Type B pancreatic cell (in vitro differentiated cells): ENCODE measurements around the gene ADGRV1. TPM values are rescaled to one million over a fixed set of nuclear protein-coding genes. Genes with fewer than 3 reads are reported as not detected.
A peak's percentile ranks its signal among the peaks of the same experiment; 100 is the strongest.
"Not testable (repeated sequence)": the region's sequence is repeated elsewhere in the genome, so short reads cannot be mapped to it uniquely, and the experiment has no call there.

Source experiments
- DNase-seq: peaks from one replicate; pipeline ENCODE4 v3.0.0; 2021; ENCODE audit warnings: mixed read lengths; ENCODE audit not compliant: unreplicated experiment; ENCODE audit errors: extremely low spot score
- H3K27ac Mint-ChIP-seq: 2 replicates; pipeline ENCODE4 v1.8.0; 2021; ENCODE audit warnings: mild to moderate bottlenecking, mixed read lengths
- H3K27me3 Mint-ChIP-seq: 2 replicates; pipeline ENCODE4 v1.8.0; 2021; ENCODE audit warnings: mixed read lengths
- H3K36me3 Mint-ChIP-seq: 2 replicates; pipeline ENCODE4 v1.8.0; 2021; ENCODE audit warnings: mixed read lengths
- H3K4me1 Mint-ChIP-seq: one replicate; pipeline ENCODE4 v1.8.0; 2021; ENCODE audit warnings: mixed read lengths; ENCODE audit not compliant: unreplicated experiment
- H3K4me3 Mint-ChIP-seq: 2 replicates; pipeline ENCODE4 v1.8.0; 2021; ENCODE audit warnings: mild to moderate bottlenecking, mixed read lengths
- H3K9me3 Mint-ChIP-seq: 2 replicates; pipeline ENCODE4 v1.8.0; 2021; ENCODE audit warnings: mixed read lengths
- total RNA-seq: library from RNA; stranded (reverse); gene quantifications from 2 replicates; pipeline ENCODE4 v1.2.1, GENCODE V29; 2021; ENCODE audit warnings: low replicate concordance
- TF ChIP-seq, protein P1 (sequence below): fragments of 200-600 bp; sonication (generic); conservative IDR thresholded peaks from 2 replicates; pipeline ENCODE4 v1.5.0; 2021; ENCODE audit warnings: antibody characterized with exemption, mild to moderate bottlenecking

ADGRV1 gene
- total RNA-seq, 1 donor from 2014 or later: 29.5 TPM

DNA sequence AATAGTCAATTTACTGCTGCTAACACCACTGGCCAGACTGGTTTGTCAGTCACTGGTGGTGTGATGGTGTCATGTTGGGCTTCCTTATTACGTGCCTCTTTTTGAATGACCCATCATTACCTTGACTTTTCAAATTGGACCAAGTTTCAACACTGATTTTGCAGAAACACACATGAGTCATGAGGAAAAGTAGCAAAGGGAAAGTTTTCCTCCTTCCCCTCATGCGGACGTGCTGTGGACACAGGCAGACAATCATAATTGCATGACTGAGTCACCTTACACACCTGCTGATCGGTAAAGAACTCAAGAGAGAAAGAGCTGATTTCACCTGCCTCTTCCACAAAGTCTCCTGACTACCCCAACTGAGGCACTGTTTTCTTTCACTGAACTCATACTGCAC, 500.0 kb downstream of the ADGRV1 start:
- Mint-ChIP-seq H3K27ac (peak overlapping the region; percentile 70), H3K36me3 (no peaks in the 10 kb centered on the region), H3K4me3 (no peak overlapping the region), H3K4me1 (peaks cover 3% of the 10 kb centered on the region), H3K9me3 (no peaks in the 10 kb centered on the region), H3K27me3 (no peaks in the 10 kb centered on the region)
- DNase-seq: no peak
- TF ChIP-seq, protein P1, sequence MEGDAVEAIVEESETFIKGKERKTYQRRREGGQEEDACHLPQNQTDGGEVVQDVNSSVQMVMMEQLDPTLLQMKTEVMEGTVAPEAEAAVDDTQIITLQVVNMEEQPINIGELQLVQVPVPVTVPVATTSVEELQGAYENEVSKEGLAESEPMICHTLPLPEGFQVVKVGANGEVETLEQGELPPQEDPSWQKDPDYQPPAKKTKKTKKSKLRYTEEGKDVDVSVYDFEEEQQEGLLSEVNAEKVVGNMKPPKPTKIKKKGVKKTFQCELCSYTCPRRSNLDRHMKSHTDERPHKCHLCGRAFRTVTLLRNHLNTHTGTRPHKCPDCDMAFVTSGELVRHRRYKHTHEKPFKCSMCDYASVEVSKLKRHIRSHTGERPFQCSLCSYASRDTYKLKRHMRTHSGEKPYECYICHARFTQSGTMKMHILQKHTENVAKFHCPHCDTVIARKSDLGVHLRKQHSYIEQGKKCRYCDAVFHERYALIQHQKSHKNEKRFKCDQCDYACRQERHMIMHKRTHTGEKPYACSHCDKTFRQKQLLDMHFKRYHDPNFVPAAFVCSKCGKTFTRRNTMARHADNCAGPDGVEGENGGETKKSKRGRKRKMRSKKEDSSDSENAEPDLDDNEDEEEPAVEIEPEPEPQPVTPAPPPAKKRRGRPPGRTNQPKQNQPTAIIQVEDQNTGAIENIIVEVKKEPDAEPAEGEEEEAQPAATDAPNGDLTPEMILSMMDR: no peak

DNA sequence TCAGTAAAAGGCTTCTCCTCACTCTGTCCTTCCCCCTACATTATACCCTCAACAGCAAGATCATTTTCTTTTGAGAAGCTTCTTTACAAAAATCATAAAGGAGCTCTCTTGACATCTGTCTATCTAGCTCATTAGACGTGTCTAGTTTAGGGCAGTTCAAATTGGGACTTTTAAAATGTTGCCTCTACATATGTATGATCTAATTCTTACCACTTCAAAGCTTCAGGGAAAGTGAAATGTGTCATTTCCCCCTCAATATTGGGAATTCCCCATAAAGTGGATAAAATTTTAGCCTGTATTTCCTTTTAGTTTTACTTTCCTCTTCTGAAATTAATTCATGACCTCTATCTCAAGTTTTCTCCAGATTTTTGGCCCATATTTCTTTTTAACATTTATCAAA, 500.8 kb downstream of the ADGRV1 start:
- H3K4me3 Mint-ChIP-seq: no peak overlapping the region
- no peaks in the 10 kb centered on the region for H3K27me3 Mint-ChIP-seq
- no peaks in the 10 kb centered on the region for H3K9me3 Mint-ChIP-seq
- no peak for DNase-seq
- H3K27ac Mint-ChIP-seq: no peak overlapping the region
- H3K36me3 Mint-ChIP-seq: no peaks in the 10 kb centered on the region
- H3K4me1 Mint-ChIP-seq: no peaks in the 10 kb centered on the region
- TF ChIP-seq, protein P1: no peak

DNA sequence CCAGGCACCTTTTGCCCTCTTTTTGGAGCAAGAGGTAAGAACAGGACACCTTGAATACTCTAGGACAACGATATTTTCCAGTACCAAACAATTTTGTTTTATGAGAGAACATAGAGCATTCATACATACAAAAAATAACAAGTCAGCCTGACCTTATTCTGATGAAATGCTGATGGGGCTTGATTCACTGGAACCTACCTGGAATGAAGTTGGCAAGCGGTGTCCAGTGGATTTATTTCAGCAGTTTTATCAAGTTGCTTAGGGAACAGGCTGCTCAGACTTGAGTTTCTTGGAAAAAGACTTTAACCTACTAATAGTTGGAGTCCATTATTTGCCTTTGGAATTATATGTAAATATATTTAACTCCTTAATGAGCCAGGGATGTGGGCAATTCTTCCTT, 502.5 kb downstream of the ADGRV1 start:
- H3K27ac Mint-ChIP-seq: no peak overlapping the region
- H3K4me1 Mint-ChIP-seq: no peaks in the 10 kb centered on the region
- H3K27me3 Mint-ChIP-seq: no peaks in the 10 kb centered on the region
- no peak overlapping the region for H3K4me3 Mint-ChIP-seq
- TF ChIP-seq, protein P1: no peak
- DNase-seq: no peak
- H3K36me3 Mint-ChIP-seq: no peaks in the 10 kb centered on the region
- H3K9me3 Mint-ChIP-seq: no peaks in the 10 kb centered on the region

DNA sequence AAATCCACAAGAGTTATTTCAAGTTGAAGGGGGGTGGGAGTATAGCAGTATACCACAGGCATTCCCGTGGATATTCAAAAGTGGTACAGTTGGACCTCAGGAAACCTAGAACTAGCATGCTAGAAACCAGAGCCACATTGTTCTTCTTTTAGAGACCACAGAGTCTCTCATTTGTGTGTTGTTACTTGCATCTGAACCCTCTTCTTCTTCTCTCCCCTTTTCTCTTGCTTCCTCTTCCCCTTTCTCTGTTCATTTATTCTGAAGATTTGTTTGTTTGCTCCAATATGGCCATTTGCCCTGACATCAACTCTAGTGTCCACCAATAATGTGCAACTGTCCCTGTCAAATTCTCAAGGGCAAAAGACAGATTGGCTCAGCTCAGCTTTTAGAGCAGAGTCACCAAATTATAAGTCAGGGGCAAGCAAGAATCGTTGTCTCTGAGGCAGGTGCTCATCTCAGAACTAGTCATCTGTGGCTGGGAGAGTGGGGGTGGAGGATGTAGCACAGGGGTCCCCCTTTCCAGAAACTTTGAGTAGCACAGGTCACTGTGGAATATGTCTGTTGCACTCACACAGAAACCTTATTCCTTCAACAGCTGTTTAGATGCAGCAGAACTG, 503.5 kb downstream of the ADGRV1 start:
- TF ChIP-seq, protein P1: no peak
- H3K4me3 Mint-ChIP-seq: no peak overlapping the region
- no peaks in the 10 kb centered on the region for H3K4me1 Mint-ChIP-seq
- H3K9me3 Mint-ChIP-seq: no peaks in the 10 kb centered on the region
- DNase-seq: no peak
- H3K36me3 Mint-ChIP-seq: no peaks in the 10 kb centered on the region
- H3K27me3 Mint-ChIP-seq: no peaks in the 10 kb centered on the region
- no peak overlapping the region for H3K27ac Mint-ChIP-seq

DNA sequence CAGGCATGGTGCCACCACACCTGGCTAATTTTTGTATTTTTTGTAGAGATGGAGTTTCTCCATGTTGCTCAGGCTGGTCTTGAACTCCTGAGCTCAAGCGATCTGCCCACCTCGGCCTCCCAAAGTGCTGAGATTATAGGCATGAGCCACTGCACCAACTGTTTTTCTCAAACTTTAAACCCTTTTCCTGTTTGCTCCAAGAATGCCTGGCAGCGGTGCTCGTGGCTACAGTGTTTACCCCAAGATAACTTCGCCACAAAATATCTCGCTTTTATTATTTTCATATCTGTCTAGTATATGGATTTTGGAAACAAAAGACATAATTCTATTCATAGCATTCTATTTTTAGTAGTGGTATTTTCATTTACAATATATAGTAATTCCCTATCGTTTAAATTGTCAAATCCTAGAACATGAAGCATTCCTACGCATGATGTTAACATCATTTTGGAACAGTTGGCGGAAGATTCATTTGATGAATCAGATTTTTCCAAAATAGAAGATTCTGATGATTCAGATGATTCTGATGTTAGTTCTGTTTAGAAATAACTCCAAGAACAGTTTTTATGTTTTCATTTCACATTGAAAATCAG, 504.6 kb downstream of the ADGRV1 start:
- not testable (repeated sequence) for H3K27ac Mint-ChIP-seq, H3K9me3 Mint-ChIP-seq, H3K4me3 Mint-ChIP-seq

DNA sequence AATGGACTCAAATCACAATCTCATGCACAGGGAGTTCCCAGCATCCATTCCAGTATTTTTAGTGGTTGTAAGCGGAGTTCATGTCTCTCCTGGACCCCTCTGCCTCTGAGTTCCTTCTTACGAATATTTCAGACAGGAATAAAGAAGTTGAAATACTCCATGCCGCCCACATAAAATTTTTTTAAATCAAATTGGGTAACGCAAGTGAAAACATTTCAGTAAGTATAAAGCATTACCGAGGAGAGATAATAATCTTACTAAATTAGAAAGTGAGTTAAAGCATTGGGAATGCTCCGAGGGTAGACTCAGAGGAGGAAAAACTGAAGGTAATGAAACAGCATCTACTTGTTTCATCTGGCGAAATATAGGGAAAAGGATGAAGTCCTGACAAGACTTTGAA, 506.9 kb downstream of the ADGRV1 start:
- TF ChIP-seq, protein P1: no peak
- Mint-ChIP-seq H3K4me1 (no peaks in the 10 kb centered on the region), H3K27me3 (no peaks in the 10 kb centered on the region), H3K27ac (no peak overlapping the region), H3K4me3 (no peak overlapping the region), H3K36me3 (no peaks in the 10 kb centered on the region), H3K9me3 (no peaks in the 10 kb centered on the region)
- DNase-seq: no peak

More for the DNA sequence above, 504.6 kb downstream of the ADGRV1 start:
- not testable (repeated sequence) for H3K36me3 Mint-ChIP-seq, DNase-seq, H3K27me3 Mint-ChIP-seq, H3K4me1 Mint-ChIP-seq
